ENCODE measurements around the gene DGKI. TPM values are rescaled to one million over a fixed set of nuclear protein-coding genes. Genes with fewer than 3 reads are reported as not detected.

The DGKI gene
- total RNA-seq, 1 experiment from 2014 or later: 0.15 TPM

DNA sequence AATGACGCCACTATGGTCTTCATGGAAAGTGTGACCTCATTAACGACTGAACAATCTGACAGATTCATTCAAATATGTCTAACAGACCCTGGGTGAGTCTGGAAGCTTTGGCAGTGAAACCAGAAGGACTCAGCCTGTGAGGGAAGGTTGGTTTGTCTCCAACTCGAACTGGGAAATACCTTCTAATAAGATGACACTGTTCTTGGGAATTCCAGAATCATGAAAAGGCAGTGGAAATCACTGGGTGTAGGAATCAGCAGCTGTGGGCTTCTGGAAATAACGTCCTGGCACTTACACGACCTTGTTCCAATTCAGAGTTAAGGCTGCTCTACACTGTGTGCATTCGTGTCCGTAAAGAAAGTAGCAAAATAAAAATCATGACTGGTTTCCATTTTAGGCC lies 75.1 kb downstream of the DGKI start:
- DNase-seq (ENCODE audit: low read depth, low spot score) (no peak), ATAC-seq (no peak)
- BruUV-seq (replicated peaks): no TSS peak
- ChIA-PET CTCF (no interaction called here), POLR2A (no interaction called here), RAD21 (ENCODE audit: low non-redundant PET in 1 of 2, low total read pairs in 2 of 2, uncharacterized antibody in 2 of 2, unreplicated experiment in 2 of 2) (no interaction called here)
- Histone ChIP-seq H3K79me2 (ENCODE audit: insufficient read depth, low read length) (no peaks in the 10 kb centered on the region), H3K4me1 (ENCODE audit: control insufficient read depth in 1 of 2, insufficient read depth in 2 of 2, low read length in 2 of 2) (no peaks in the 10 kb centered on the region), H3K4me2 (ENCODE audit: low read length) (no peak overlapping the region), H2AFZ (ENCODE audit: low read depth, low read length, poor library complexity, severe bottlenecking) (no peak overlapping the region), H3K4me3 (replicated peaks in 1 of 2; ENCODE audit: low read depth in 1 of 2, low read length in 2 of 2) (no peak overlapping the region), H3K9me3 (ENCODE audit: control insufficient read depth in 1 of 2, insufficient read depth in 1 of 2, low read depth in 1 of 2, low read length in 2 of 2) (no peaks in the 10 kb centered on the region), H3K9ac (ENCODE audit: low read length) (no peak overlapping the region), H3K27me3 (ENCODE audit: insufficient read depth, low read length) (peaks cover 21% of the 10 kb centered on the region), H3K36me3 (ENCODE audit: control insufficient read depth in 1 of 2, insufficient read depth in 2 of 2, low read length in 2 of 2) (no peaks in the 10 kb centered on the region), H4K20me1 (ENCODE audit: insufficient read depth) (no peaks in the 10 kb centered on the region), H3K27ac (ENCODE audit: low read depth, low read length) (no peak overlapping the region), H3K9me2 (ENCODE audit: insufficient read depth) (no peaks in the 10 kb centered on the region)
- intact Hi-C loops (cut with micrococcal nuclease): no loop called here
- TF ChIP-seq CEBPB (IDR thresholded peaks at IDR 0.05; ENCODE audit: low read depth) (no peak), EZH2phosphoT487 (IDR thresholded peaks at IDR 0.05; ENCODE audit: borderline replicate concordance) (no peak), ZBTB33 (IDR thresholded peaks at IDR 0.05; ENCODE audit: extremely low read depth, insufficient replicate concordance, low read length) (no peak)

- Histone ChIP-seq H3K9me2 (ENCODE audit: insufficient read depth) (no peaks in the 10 kb centered on the region), H2AFZ (ENCODE audit: low read depth, low read length, poor library complexity, severe bottlenecking) (no peak overlapping the region), H3K36me3 (ENCODE audit: control insufficient read depth in 1 of 2, insufficient read depth in 2 of 2, low read length in 2 of 2) (no peaks in the 10 kb centered on the region), H3K4me1 (ENCODE audit: control insufficient read depth in 1 of 2, insufficient read depth in 2 of 2, low read length in 2 of 2) (no peaks in the 10 kb centered on the region), H3K27me3 (ENCODE audit: insufficient read depth, low read length) (peaks cover 25% of the 10 kb centered on the region), H3K79me2 (ENCODE audit: insufficient read depth, low read length) (no peaks in the 10 kb centered on the region), H3K9me3 (ENCODE audit: control insufficient read depth in 1 of 2, insufficient read depth in 1 of 2, low read depth in 1 of 2, low read length in 2 of 2) (no peaks in the 10 kb centered on the region), H4K20me1 (ENCODE audit: insufficient read depth) (no peaks in the 10 kb centered on the region), H3K4me2 (ENCODE audit: low read length) (no peak overlapping the region), H3K4me3 (replicated peaks in 1 of 2; ENCODE audit: low read depth in 1 of 2, low read length in 2 of 2) (no peak overlapping the region), H3K9ac (ENCODE audit: low read length) (no peak overlapping the region), H3K27ac (ENCODE audit: low read depth, low read length) (no peak overlapping the region)
- intact Hi-C loops (cut with micrococcal nuclease): no loop called here
- POLR2A ChIA-PET: no interaction called here
- BruUV-seq (replicated peaks): no TSS peak
- ATAC-seq (no peak), DNase-seq (ENCODE audit: low read depth, low spot score) (no peak)
- no peak for TF ChIP-seq EZH2phosphoT487 (IDR thresholded peaks at IDR 0.05; ENCODE audit: borderline replicate concordance)
- TF ChIP-seq, protein P1, sequence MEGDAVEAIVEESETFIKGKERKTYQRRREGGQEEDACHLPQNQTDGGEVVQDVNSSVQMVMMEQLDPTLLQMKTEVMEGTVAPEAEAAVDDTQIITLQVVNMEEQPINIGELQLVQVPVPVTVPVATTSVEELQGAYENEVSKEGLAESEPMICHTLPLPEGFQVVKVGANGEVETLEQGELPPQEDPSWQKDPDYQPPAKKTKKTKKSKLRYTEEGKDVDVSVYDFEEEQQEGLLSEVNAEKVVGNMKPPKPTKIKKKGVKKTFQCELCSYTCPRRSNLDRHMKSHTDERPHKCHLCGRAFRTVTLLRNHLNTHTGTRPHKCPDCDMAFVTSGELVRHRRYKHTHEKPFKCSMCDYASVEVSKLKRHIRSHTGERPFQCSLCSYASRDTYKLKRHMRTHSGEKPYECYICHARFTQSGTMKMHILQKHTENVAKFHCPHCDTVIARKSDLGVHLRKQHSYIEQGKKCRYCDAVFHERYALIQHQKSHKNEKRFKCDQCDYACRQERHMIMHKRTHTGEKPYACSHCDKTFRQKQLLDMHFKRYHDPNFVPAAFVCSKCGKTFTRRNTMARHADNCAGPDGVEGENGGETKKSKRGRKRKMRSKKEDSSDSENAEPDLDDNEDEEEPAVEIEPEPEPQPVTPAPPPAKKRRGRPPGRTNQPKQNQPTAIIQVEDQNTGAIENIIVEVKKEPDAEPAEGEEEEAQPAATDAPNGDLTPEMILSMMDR (IDR thresholded peaks at IDR 0.05 in 2 of 3, conservative IDR thresholded peaks at IDR 0.05 in 1 of 3; ENCODE audit: borderline replicate concordance in 1 of 3, insufficient read depth in 1 of 3, low read depth in 2 of 3, low read length in 2 of 3): no peak
- CTCF ChIA-PET: no interaction called here
- RAD21 ChIA-PET (ENCODE audit: low non-redundant PET in 1 of 2, low total read pairs in 2 of 2, uncharacterized antibody in 2 of 2, unreplicated experiment in 2 of 2): no interaction called here
Measured at GRCh38 chr7:137771273-137771672, 75.5 kb downstream of the DGKI start.

All from HCT116 (cell line).